GM12873 (cell line): Measurements from ENCODE around the gene CSNK2B.

ENCODE experiments used
- TF ChIP-seq, protein P1 (sequence below): IDR thresholded peaks from 2 replicates; pipeline ENCODE4 v1.5.1; 2012; ENCODE audit warnings: low read depth, mild to moderate bottlenecking, moderate library complexity, low read length, control low read depth; ENCODE audit not compliant: insufficient read depth; ENCODE audit errors: missing control alignments

The CSNK2B gene

GRCh38 chr6:31690231-31691077 is 24.6 kb downstream of the CSNK2B start:
- TF ChIP-seq, protein P1, sequence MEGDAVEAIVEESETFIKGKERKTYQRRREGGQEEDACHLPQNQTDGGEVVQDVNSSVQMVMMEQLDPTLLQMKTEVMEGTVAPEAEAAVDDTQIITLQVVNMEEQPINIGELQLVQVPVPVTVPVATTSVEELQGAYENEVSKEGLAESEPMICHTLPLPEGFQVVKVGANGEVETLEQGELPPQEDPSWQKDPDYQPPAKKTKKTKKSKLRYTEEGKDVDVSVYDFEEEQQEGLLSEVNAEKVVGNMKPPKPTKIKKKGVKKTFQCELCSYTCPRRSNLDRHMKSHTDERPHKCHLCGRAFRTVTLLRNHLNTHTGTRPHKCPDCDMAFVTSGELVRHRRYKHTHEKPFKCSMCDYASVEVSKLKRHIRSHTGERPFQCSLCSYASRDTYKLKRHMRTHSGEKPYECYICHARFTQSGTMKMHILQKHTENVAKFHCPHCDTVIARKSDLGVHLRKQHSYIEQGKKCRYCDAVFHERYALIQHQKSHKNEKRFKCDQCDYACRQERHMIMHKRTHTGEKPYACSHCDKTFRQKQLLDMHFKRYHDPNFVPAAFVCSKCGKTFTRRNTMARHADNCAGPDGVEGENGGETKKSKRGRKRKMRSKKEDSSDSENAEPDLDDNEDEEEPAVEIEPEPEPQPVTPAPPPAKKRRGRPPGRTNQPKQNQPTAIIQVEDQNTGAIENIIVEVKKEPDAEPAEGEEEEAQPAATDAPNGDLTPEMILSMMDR, result no peak

DNA sequence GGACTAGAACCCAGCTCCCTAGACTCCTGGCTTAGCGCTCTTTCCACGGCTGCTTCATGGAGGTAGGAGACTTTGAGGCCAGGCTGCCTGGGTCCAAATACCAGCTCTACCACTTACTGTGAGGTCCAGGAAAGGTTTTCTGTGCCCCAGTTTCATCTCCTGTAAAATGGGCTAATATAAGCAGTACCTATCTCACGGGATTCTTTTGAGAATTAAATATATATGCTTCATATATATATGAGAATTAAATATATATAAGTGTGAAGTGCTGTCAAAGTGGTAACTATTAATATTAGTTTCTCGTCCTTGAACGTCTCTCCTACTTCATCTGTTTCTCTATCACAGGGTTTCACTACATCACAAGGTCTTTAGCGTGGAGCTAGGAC is 25.2 kb downstream of the CSNK2B start:
- TF ChIP-seq, protein P1, result no peak

DNA sequence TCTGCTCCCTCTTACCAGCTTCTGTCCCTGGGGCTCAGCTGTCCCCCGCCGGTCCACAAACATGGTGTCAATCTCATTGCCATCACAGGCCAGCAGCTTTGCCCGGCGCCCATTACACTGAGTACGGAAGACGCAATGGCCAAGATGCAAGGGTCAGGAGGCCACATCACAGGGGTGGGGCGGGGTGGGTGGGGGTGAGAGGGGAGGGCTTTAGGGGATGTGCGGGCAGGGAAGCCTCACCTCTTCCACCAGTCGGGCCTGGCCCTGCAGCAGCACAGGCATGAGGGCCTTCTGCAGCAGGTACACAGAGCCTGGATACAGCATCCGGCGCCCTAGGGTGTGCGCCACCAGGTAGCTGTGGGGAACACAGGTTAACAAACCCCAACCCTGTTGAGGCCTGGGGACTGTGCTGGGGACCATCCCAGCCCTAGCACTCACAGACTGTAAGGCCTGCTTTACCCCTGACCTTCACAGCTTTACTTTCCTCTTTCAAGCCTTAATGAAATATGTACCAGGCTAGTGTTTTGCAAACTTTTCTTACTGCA is 25.8 kb downstream of the CSNK2B start:
- TF ChIP-seq, protein P1, result no peak

GRCh38 chr6:31692353-31692752 is 26.5 kb downstream of the CSNK2B start:
- TF ChIP-seq, protein P1, result no peak

GRCh38 chr6:31692886-31693285 is 27.0 kb downstream of the CSNK2B start:
- TF ChIP-seq, protein P1, result no peak

- TF ChIP-seq, protein P1, result no peak
Observed at GRCh38 chr6:31693535-31693934, 27.7 kb downstream of the CSNK2B start.

GRCh38 chr6:31697555-31697954 is 31.7 kb downstream of the CSNK2B start:
- TF ChIP-seq, protein P1, result no peak
